A673 (cell line): ENCODE results near the gene MED15. TPM values are rescaled to one million over a fixed set of nuclear protein-coding genes. Genes with fewer than 3 reads are reported as not detected.

ENCODE experiments used
- BruUV-seq: library from RNA; stranded (reverse); fragments of 400-500 nt; replicated peaks from 2 replicates; lab custom pipeline; 2021; lab: Mats Ljungman, UMichigan
- CTCF ChIA-PET: fragments of 300-600 bp; sonication (Branson Sonifier 250); formaldehyde crosslinking; loops from one replicate; lab custom pipeline; 2022; ENCODE audit warnings: antibody characterized with exemption; lab: Charles Lee
- POLR2A ChIA-PET: fragments of 300-600 bp; sonication (Branson Sonifier 250); formaldehyde crosslinking; loops from one replicate; lab custom pipeline; 2022; ENCODE audit warnings: antibody characterized with exemption; ENCODE audit not compliant: low non-redundant PET; lab: Charles Lee
- DNase-seq: peaks from one replicate; pipeline ENCODE4 v3.0.0-alpha.2; 2015; ENCODE audit warnings: low spot score
- H3K27ac ChIP-seq: fragments of 200-600 bp; sonication (generic); 2 replicates; pipeline ENCODE4 v1.5.1; 2016; ENCODE audit warnings: mixed run types, low read depth, mild to moderate bottlenecking, mixed read lengths, antibody characterized with exemption, low read length; ENCODE audit not compliant: poor library complexity, severe bottlenecking
- H3K27me3 ChIP-seq: fragments of 200-600 bp; sonication (generic); replicated peaks from 2 replicates; pipeline ENCODE4 v1.6.1; 2017; ENCODE audit warnings: mixed run types, low read depth, mild to moderate bottlenecking, mixed read lengths, antibody characterized with exemption, low read length; ENCODE audit not compliant: insufficient read depth, poor library complexity
- H3K36me3 ChIP-seq: fragments of 200-600 bp; sonication (generic); 2 replicates; pipeline ENCODE4 v1.6.1; 2016; ENCODE audit warnings: mixed run types, mild to moderate bottlenecking, mixed read lengths, antibody characterized with exemption, low read length; ENCODE audit not compliant: insufficient read depth, poor library complexity, severe bottlenecking
- H3K4me1 ChIP-seq: fragments of 200-600 bp; sonication (generic); 2 replicates; pipeline ENCODE4 v1.6.1; 2017; ENCODE audit warnings: mixed run types, mild to moderate bottlenecking, mixed read lengths, antibody characterized with exemption, low read length; ENCODE audit not compliant: insufficient read depth, poor library complexity, severe bottlenecking
- H3K4me3 ChIP-seq: fragments of 200-600 bp; sonication (generic); 2 replicates; pipeline ENCODE4 v1.5.1; 2016; ENCODE audit warnings: low read depth, mixed run types, mild to moderate bottlenecking, mixed read lengths, low read length; ENCODE audit not compliant: poor library complexity, severe bottlenecking
- H3K9me3 ChIP-seq: fragments of 200-600 bp; sonication (generic); 2 replicates; pipeline ENCODE4 v1.6.1; 2016; ENCODE audit warnings: mixed run types, low read depth, mild to moderate bottlenecking, mixed read lengths, antibody characterized with exemption, low read length; ENCODE audit not compliant: poor library complexity, severe bottlenecking
- CTCF ChIP-seq: fragments of 300-800, 200-600 bp; sonication (generic); conservative IDR thresholded peaks from 2 replicates; pipeline ENCODE4 v1.5.1; 2017; ENCODE audit warnings: low read depth, mild to moderate bottlenecking, antibody characterized with exemption, low read length, moderate library complexity, mixed read lengths
- EZH2 ChIP-seq: fragments of 200-600 bp; sonication (generic); IDR thresholded peaks from 2 replicates; pipeline ENCODE4 v1.6.1; 2017; ENCODE audit warnings: borderline replicate concordance, low read depth, mild to moderate bottlenecking, mixed read lengths, antibody characterized with exemption, low read length; ENCODE audit not compliant: poor library complexity, severe bottlenecking
- intact Hi-C: fragments of 100-400 bp; cut with micrococcal nuclease; formaldehyde crosslinking; loops from one replicate; pipeline ENCODE4 v1.10.0; 2022; ENCODE audit not compliant: unreplicated experiment
- total RNA-seq: library from RNA; stranded (reverse); gene quantifications from 2 replicates; pipeline ENCODE4 v1.2.3, GENCODE V29; 2021

MED15 gene
- total RNA-seq, 1 experiment from 2014 or later: 96.2 TPM

DNA sequence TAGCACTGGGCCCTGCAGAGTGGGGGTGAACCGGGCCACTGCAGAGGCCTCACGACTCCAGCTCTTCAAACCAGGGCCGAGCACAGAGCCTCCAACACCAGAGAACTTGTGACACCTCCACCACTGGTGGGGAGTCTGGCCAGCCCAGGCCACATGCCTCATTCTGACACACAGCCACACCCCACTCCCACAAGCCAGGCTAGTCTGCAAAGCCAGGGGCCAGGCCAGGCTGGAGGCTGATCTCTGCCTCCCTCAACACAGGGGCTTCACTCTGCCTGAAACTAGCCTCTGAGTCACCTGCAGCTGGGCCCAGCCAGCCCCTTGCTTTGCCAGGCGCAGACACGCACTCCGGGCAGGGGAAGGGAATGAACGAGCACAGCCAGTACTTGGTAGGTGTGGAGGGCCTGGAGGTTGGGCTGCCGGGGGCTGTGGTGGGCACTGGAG is 102.9 kb downstream of the MED15 start:
- intact Hi-C loops: no loop called here

GRCh38 chr22:20610757-20611156 is 103.3 kb downstream of the MED15 start:
- H3K27me3 ChIP-seq: no peaks in the 10 kb centered on the region
- intact Hi-C loops: no loop called here
- TF ChIP-seq CTCF (no peak), EZH2 (no peak)
- ChIA-PET CTCF (no interaction called here), POLR2A (no interaction called here)
- no peak overlapping the region for H3K4me3 ChIP-seq
- no peaks in the 10 kb centered on the region for H3K36me3 ChIP-seq
- no peak overlapping the region for H3K27ac ChIP-seq
- H3K9me3 ChIP-seq: no peaks in the 10 kb centered on the region
- DNase-seq: no peak
- BruUV-seq: no TSS peak
- H3K4me1 ChIP-seq: no peaks in the 10 kb centered on the region

More for the DNA sequence above, 102.9 kb downstream of the MED15 start:
- no peak overlapping the region for H3K27ac ChIP-seq
- H3K9me3 ChIP-seq: no peaks in the 10 kb centered on the region
- no peak for TF ChIP-seq CTCF
- TF ChIP-seq EZH2: no peak
- no peaks in the 10 kb centered on the region for H3K36me3 ChIP-seq
- no peaks in the 10 kb centered on the region for H3K4me1 ChIP-seq
- H3K4me3 ChIP-seq: no peak overlapping the region
- POLR2A ChIA-PET: no interaction called here
- no TSS peak for BruUV-seq
- CTCF ChIA-PET: no interaction called here
- no peaks in the 10 kb centered on the region for H3K27me3 ChIP-seq
- DNase-seq: no peak

DNA sequence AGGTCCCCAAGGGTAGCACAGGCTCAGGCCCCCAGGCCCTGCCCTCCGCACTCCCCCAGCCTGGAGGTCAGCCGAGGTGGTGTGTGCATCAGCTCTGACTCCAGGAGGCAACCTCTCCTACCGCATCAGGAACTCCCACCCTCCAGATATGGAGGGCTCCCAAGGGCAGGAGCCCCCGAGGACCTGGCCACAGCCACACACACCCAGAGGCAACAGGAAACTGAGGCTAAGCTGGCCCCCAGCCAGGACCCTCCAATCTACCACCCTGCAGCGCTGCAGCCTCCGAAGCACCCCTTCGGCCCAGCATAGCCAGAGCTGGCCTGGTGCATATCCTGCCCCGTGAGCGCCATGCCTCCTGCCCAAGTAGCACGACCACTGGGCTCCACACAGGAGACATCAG is 104.0 kb downstream of the MED15 start:
- H3K4me3 ChIP-seq: no peak overlapping the region
- POLR2A ChIA-PET: no interaction called here
- intact Hi-C loops: no loop called here
- no peak overlapping the region for H3K27ac ChIP-seq
- no peaks in the 10 kb centered on the region for H3K9me3 ChIP-seq
- no peaks in the 10 kb centered on the region for H3K27me3 ChIP-seq
- DNase-seq: no peak
- no peaks in the 10 kb centered on the region for H3K4me1 ChIP-seq
- TF ChIP-seq EZH2: no peak
- no peak for TF ChIP-seq CTCF
- H3K36me3 ChIP-seq: no peaks in the 10 kb centered on the region
- BruUV-seq: no TSS peak
- CTCF ChIA-PET: no interaction called here
